Activated CD4-positive, CD25-positive, alpha-beta regulatory T cell (primary cell): ENCODE data around the gene MGAT4D.
A peak's percentile ranks its signal among the peaks of the same experiment; 100 is the strongest.
"Not testable (repeated sequence)": the region's sequence is repeated elsewhere in the genome, so short reads cannot be mapped to it uniquely, and the experiment has no call there.

ENCODE experiments used
- DNase-seq, 4 experiments: peaks; one replicate each; lab custom pipeline; 2025; lab: John Stamatoyannopoulos, UW

MGAT4D gene

GRCh38 chr4:140439644-140440142 lies 58.4 kb downstream of the MGAT4D start:
- DNase-seq = no peak

GRCh38 chr4:140427919-140428471 lies 70.1 kb downstream of the MGAT4D start:
- no peak for DNase-seq

GRCh38 chr4:140427106-140427918 lies 70.8 kb downstream of the MGAT4D start, which contains the start of gene CLGN:
Gene CLGN, minus strand, starts transcription at chr4:140427648. Its CDS starts 14,570 bp downstream, at chr4:140413078.
- peak in 2 of 4 experiments; percentile 8 to 12 for DNase-seq

GRCh38 chr4:140426610-140427105 lies 71.4 kb downstream of the MGAT4D start:
- DNase-seq = no peak

GRCh38 chr4:140423106-140423505 lies 75.0 kb downstream of the MGAT4D start:
- no peak for DNase-seq

GRCh38 chr4:140413130-140413969 lies 84.7 kb downstream of the MGAT4D start:
- not testable (repeated sequence) for DNase-seq

GRCh38 chr4:140408974-140409373 lies 89.1 kb downstream of the MGAT4D start:
- no peak for DNase-seq

- DNase-seq = no peak
These were observed 91.8 kb downstream of the MGAT4D start for GRCh38 chr4:140406292-140406691.

GRCh38 chr4:140400111-140400510 lies 98.0 kb downstream of the MGAT4D start:
- no peak for DNase-seq

- DNase-seq = no peak
These were observed 102.4 kb downstream of the MGAT4D start for GRCh38 chr4:140395668-140396067.
